ENCODE results near the gene DLL1.

DNA sequence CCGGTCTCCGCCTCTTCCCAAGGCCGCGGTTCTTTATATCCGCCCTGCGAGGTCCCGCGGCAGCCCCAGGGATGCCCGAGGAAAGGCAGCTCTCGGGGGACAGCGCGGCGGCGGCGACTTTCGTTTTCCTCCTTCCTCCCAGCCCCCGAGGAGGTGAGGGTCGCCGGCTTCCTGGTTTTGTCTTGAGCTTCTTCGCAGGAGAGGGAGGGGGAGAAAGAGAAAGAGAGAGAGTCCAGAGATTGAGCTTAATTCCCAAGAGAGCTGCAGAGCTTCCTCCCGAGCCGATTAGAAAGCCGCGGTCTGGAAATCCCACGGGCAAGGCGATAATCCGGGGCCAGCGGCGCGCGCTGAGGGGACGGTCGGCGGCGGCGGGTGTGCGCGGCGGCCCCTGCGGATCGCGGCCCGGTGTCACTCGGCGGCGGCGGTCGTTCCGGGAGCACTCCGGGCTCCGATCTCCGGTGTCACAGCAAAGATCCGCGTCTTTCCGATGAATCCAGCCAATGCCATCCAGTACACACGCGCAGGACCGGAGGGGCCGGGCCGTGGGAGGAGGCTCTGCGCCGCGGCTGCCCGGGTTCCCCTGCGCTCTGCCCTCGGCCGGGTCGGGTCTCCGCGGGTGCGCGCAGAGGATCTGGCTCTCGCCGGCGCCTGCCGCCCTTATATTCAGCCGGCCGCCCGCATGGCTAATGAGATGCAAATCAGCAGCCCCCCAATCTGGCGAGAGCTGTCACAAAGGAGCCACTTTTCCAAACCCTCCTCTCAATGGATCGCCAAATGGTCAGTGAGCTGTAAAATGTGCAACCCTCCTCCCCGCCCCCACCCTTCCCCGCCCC, at the start of gene DLL1:
- TF ChIP-seq, protein P1, sequence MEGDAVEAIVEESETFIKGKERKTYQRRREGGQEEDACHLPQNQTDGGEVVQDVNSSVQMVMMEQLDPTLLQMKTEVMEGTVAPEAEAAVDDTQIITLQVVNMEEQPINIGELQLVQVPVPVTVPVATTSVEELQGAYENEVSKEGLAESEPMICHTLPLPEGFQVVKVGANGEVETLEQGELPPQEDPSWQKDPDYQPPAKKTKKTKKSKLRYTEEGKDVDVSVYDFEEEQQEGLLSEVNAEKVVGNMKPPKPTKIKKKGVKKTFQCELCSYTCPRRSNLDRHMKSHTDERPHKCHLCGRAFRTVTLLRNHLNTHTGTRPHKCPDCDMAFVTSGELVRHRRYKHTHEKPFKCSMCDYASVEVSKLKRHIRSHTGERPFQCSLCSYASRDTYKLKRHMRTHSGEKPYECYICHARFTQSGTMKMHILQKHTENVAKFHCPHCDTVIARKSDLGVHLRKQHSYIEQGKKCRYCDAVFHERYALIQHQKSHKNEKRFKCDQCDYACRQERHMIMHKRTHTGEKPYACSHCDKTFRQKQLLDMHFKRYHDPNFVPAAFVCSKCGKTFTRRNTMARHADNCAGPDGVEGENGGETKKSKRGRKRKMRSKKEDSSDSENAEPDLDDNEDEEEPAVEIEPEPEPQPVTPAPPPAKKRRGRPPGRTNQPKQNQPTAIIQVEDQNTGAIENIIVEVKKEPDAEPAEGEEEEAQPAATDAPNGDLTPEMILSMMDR (IDR thresholded peaks at IDR 0.05): no peak
- peak; percentile 54 to 61 for TF ChIP-seq POLR2A (IDR thresholded peaks at IDR 0.05)
